Panc1 (cell line): Measurements from ENCODE around the gene GHITM. TPM values are rescaled to one million over a fixed set of nuclear protein-coding genes. Genes with fewer than 3 reads are reported as not detected.
"Not testable (repeated sequence)": the region's sequence is repeated elsewhere in the genome, so short reads cannot be mapped to it uniquely, and the experiment has no call there.

Source experiments
- ATAC-seq: fragments of 200-7000 bp; cut with Tn5 transposase; 2 replicates; pipeline ENCODE4 v1.9.1; 2020; ENCODE audit warnings: mild to moderate bottlenecking, moderate library complexity
- BruUV-seq: library from RNA; stranded (reverse); fragments of 400-500 nt; replicated peaks from 2 replicates; lab custom pipeline; 2021; lab: Mats Ljungman, UMichigan
- CTCF ChIA-PET: fragments of 300-600 bp; sonication (Branson Sonifier 250); formaldehyde crosslinking; loops from one replicate; lab custom pipeline; 2022; ENCODE audit warnings: antibody characterized with exemption; lab: Charles Lee
- POLR2A ChIA-PET: fragments of 300-600 bp; sonication (Branson Sonifier 250); formaldehyde crosslinking; loops from one replicate; lab custom pipeline; 2022; ENCODE audit warnings: antibody characterized with exemption; lab: Charles Lee
- DNase-seq: peaks from one replicate; pipeline ENCODE4 v3.0.0-alpha.2; 2010; ENCODE audit warnings: low read depth, low spot score
- H3K27ac ChIP-seq: 2 replicates; pipeline ENCODE4 v1.5.1; 2011; ENCODE audit warnings: mild to moderate bottlenecking, low read length, inconsistent platforms
- H3K27me3 ChIP-seq: fragments of 200-500 bp; sonication (Bioruptor generic); 2 replicates; pipeline ENCODE4 v1.6.0; 2014; ENCODE audit warnings: low read length, inconsistent platforms; ENCODE audit not compliant: control insufficient read depth, insufficient read depth
- H3K36me3 ChIP-seq: fragments of 200-500 bp; sonication (Bioruptor generic); 2 replicates; pipeline ENCODE4 v1.5.1; 2014; ENCODE audit warnings: inconsistent platforms, mild to moderate bottlenecking, low read length, moderate library complexity; ENCODE audit not compliant: control insufficient read depth, insufficient read depth
- H3K4me1 ChIP-seq: 2 replicates; pipeline ENCODE4 v1.5.1; 2011; ENCODE audit warnings: inconsistent platforms, mild to moderate bottlenecking, low read length, moderate library complexity; ENCODE audit not compliant: control insufficient read depth, insufficient read depth
- H3K4me3 ChIP-seq, 2 experiments: 2 replicates each; pipeline ENCODE4 v1.5.1; 2011 to 2012; ENCODE audit warnings: low read depth in 2 of 2, low read length in 2 of 2, mild to moderate bottlenecking in 2 of 2, inconsistent platforms in 1 of 2, moderate library complexity in 1 of 2
- H3K9me3 ChIP-seq: fragments of 200-500 bp; sonication (Bioruptor generic); 2 replicates; pipeline ENCODE4 v1.5.1; 2014; ENCODE audit warnings: low read depth, mild to moderate bottlenecking, inconsistent platforms, low read length, moderate library complexity; ENCODE audit not compliant: control insufficient read depth, insufficient read depth
- CTCF ChIP-seq: fragments of 450-650 bp; IDR thresholded peaks from 2 replicates; pipeline ENCODE4 v1.5.1; 2017; ENCODE audit warnings: mild to moderate bottlenecking
- POLR2AphosphoS5 ChIP-seq: IDR thresholded peaks from 2 replicates; pipeline ENCODE4 v1.6.1; 2012; ENCODE audit warnings: mild to moderate bottlenecking, low read depth, low read length, moderate library complexity
- SIN3A ChIP-seq: IDR thresholded peaks from 2 replicates; pipeline ENCODE4 v1.6.1; 2012; ENCODE audit warnings: low read depth, mild to moderate bottlenecking, low read length, moderate library complexity, borderline replicate concordance; ENCODE audit not compliant: insufficient read depth
- TCF7L2 ChIP-seq: IDR thresholded peaks from 2 replicates; pipeline ENCODE4 v1.6.1; 2011; ENCODE audit warnings: mild to moderate bottlenecking, low read depth, low read length, inconsistent platforms
- in situ Hi-C: cut with HindIII; loops from 2 replicates; pipeline ENCODE4 v1.10.0; 2016; ENCODE audit warnings: low sequenced_read_pairs, low pct_unique_long_range_greater_than_20kb
- intact Hi-C: fragments of 100-400 bp; cut with micrococcal nuclease; formaldehyde crosslinking; loops from one replicate; pipeline ENCODE4 v1.10.0; 2022; ENCODE audit not compliant: unreplicated experiment
- total RNA-seq: library from RNA; stranded (reverse); gene quantifications from one replicate; pipeline ENCODE4 v1.2.1, GENCODE V29; 2021; ENCODE audit not compliant: unreplicated experiment
- TF ChIP-seq, protein P1 (sequence below), 2 experiments: IDR thresholded peaks; 2 replicates each; pipeline ENCODE4 v1.6.1; 2011 to 2012; ENCODE audit warnings: low read depth in 2 of 2, control low read depth in 1 of 2, low read length in 1 of 2, mild to moderate bottlenecking in 1 of 2, moderate library complexity in 1 of 2; ENCODE audit not compliant: insufficient read depth in 1 of 2

Gene GHITM
- total RNA-seq, 1 experiment from 2014 or later = 188 TPM

- Histone ChIP-seq H3K36me3 (no peaks in the 10 kb centered on the region), H3K4me3 (no peak overlapping the region), H3K9me3 (no peaks in the 10 kb centered on the region), H3K4me1 (no peaks in the 10 kb centered on the region), H3K27me3 (no peaks in the 10 kb centered on the region; the same call in 1 of the 2 replicates), H3K27ac (no peak overlapping the region)
- POLR2A ChIA-PET = no interaction called here
- BruUV-seq = no TSS peak
- DNase-seq = no peak
- in situ Hi-C loops (no loop called here), intact Hi-C loops (no loop called here)
- no peak for ATAC-seq
- no peak for TF ChIP-seq CTCF
- TF ChIP-seq, protein P1, sequence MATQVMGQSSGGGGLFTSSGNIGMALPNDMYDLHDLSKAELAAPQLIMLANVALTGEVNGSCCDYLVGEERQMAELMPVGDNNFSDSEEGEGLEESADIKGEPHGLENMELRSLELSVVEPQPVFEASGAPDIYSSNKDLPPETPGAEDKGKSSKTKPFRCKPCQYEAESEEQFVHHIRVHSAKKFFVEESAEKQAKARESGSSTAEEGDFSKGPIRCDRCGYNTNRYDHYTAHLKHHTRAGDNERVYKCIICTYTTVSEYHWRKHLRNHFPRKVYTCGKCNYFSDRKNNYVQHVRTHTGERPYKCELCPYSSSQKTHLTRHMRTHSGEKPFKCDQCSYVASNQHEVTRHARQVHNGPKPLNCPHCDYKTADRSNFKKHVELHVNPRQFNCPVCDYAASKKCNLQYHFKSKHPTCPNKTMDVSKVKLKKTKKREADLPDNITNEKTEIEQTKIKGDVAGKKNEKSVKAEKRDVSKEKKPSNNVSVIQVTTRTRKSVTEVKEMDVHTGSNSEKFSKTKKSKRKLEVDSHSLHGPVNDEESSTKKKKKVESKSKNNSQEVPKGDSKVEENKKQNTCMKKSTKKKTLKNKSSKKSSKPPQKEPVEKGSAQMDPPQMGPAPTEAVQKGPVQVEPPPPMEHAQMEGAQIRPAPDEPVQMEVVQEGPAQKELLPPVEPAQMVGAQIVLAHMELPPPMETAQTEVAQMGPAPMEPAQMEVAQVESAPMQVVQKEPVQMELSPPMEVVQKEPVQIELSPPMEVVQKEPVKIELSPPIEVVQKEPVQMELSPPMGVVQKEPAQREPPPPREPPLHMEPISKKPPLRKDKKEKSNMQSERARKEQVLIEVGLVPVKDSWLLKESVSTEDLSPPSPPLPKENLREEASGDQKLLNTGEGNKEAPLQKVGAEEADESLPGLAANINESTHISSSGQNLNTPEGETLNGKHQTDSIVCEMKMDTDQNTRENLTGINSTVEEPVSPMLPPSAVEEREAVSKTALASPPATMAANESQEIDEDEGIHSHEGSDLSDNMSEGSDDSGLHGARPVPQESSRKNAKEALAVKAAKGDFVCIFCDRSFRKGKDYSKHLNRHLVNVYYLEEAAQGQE (IDR thresholded peaks at IDR 0.05; ENCODE audit: insufficient read depth in 1 of 2, low read depth in 2 of 2, low read length in 1 of 2) = no peak
- no peak for TF ChIP-seq POLR2AphosphoS5
- no peak for TF ChIP-seq SIN3A
- CTCF ChIA-PET = no interaction called here
These were observed 38.3 kb upstream of the GHITM start for GRCh38 chr10:84101042-84101441.

- in situ Hi-C loops (no loop called here), intact Hi-C loops (no loop called here)
- CTCF ChIA-PET = no interaction called here
- H3K4me1 ChIP-seq = no peaks in the 10 kb centered on the region
- H3K4me3 ChIP-seq = no peak overlapping the region
- H3K9me3 ChIP-seq = no peaks in the 10 kb centered on the region
- POLR2A ChIA-PET = interaction anchor here (0.6 kb wide), 1 partner anchor 154 kb away, joined by 3 read pairs; no protein-coding TSS in a partner anchor
- DNase-seq (no peak), ATAC-seq (no peak)
- no peaks in the 10 kb centered on the region for H3K36me3 ChIP-seq
- TF ChIP-seq TCF7L2 = no peak
- H3K27me3 ChIP-seq = no peaks in the 10 kb centered on the region; the same call in 1 of the 2 replicates
- no TSS peak for BruUV-seq
- no peak overlapping the region for H3K27ac ChIP-seq
These were observed 30.5 kb upstream of the GHITM start for GRCh38 chr10:84108797-84109196.

GRCh38 chr10:84109772-84110171 lies 29.5 kb upstream of the GHITM start:
- H3K4me3 ChIP-seq, H3K36me3 ChIP-seq, POLR2A ChIA-PET, in situ Hi-C loops, intact Hi-C loops, H3K27ac ChIP-seq, H3K4me1 ChIP-seq, BruUV-seq, ATAC-seq, DNase-seq, CTCF ChIA-PET, H3K27me3 ChIP-seq, H3K9me3 ChIP-seq: not testable (repeated sequence)

DNA sequence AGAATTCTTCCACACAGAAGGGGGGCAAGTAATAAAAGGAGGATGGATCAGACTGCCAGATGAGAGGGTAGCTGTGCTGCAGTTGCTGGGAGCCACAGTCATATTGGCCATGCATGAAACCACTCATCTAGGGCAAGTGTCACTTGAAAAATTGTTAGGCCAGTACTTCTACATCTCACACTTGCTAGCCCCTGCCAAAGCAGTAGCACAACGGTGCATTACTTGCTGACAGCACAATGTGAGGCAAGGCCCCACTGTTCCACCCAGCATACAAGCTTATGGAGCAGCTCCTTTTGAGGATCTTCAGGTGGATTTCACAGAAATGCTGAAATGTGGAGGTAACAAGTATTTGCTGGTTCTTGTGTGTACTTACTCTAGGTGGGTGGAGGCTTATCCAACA lies 25.8 kb upstream of the GHITM start:
- DNase-seq, H3K27ac ChIP-seq, H3K4me1 ChIP-seq, H3K4me3 ChIP-seq, H3K9me3 ChIP-seq, H3K27me3 ChIP-seq, intact Hi-C loops, CTCF ChIA-PET, ATAC-seq, POLR2A ChIA-PET, in situ Hi-C loops, H3K36me3 ChIP-seq, BruUV-seq: not testable (repeated sequence)
